Measurements from ENCODE around the gene ACAP1. TPM values are rescaled to one million over a fixed set of nuclear protein-coding genes. Genes with fewer than 3 reads are reported as not detected.
"Not testable (repeated sequence)": the region's sequence is repeated elsewhere in the genome, so short reads cannot be mapped to it uniquely, and the experiment has no call there.

Gene ACAP1
- total and polyA plus RNA-seq, 2 donors (not counting 1 experiment from before 2014, with no cell fraction given): 0.06 to 2.1 TPM

GRCh38 chr17:7361906-7362305 is 25.6 kb downstream of the ACAP1 start:
- H2AFZ ChIP-seq (ENCODE audit: low read length): no peak overlapping the region
- H3K4me3 ChIP-seq (replicated peaks in 1 of 4; ENCODE audit: control extremely low read depth in 1 of 4, insufficient read depth in 1 of 4, low read depth in 3 of 4, low read length in 4 of 4): no peak overlapping the region
- H3K9me3 ChIP-seq (ENCODE audit: control insufficient read depth, insufficient read depth, low read depth, low read length): no peaks in the 10 kb centered on the region
- no peak overlapping the region for H3K27ac ChIP-seq (ENCODE audit: insufficient read depth, low read length)
- H3K27me3 ChIP-seq (ENCODE audit: control insufficient read depth, insufficient read depth, low read length): no peaks in the 10 kb centered on the region
- H3K36me3 ChIP-seq (ENCODE audit: control insufficient read depth, insufficient read depth, low read length): no peaks in the 10 kb centered on the region
- H3K79me2 ChIP-seq (ENCODE audit: control insufficient read depth, insufficient read depth, low read length): no peaks in the 10 kb centered on the region
- DNase-seq (ENCODE audit: low read depth in 2 of 2): no peak
- TF ChIP-seq CTCF (conservative IDR thresholded peaks at IDR 0.05 in 1 of 2, IDR thresholded peaks at IDR 0.05 in 1 of 2; ENCODE audit: low read depth in 1 of 2, low read length in 2 of 2) (no peak), EZH2 (IDR thresholded peaks at IDR 0.05; ENCODE audit: low read length, missing control alignments) (no peak)
- H3K9ac ChIP-seq (ENCODE audit: insufficient read depth, low read length): no peak overlapping the region
- H3K4me2 ChIP-seq (ENCODE audit: extremely low read depth, insufficient read depth, low read length): no peak overlapping the region
- no peaks in the 10 kb centered on the region for H3K4me1 ChIP-seq (ENCODE audit: control insufficient read depth, extremely low read depth, insufficient read depth, low read length)
- H4K20me1 ChIP-seq (ENCODE audit: control insufficient read depth, extremely low read depth, insufficient read depth, low read length): no peaks in the 10 kb centered on the region

GRCh38 chr17:7363311-7363710 is 27.0 kb downstream of the ACAP1 start:
- Histone ChIP-seq H3K4me1 (ENCODE audit: control insufficient read depth, extremely low read depth, insufficient read depth, low read length) (no peaks in the 10 kb centered on the region), H3K4me2 (ENCODE audit: extremely low read depth, insufficient read depth, low read length) (no peak overlapping the region), H3K9ac (ENCODE audit: insufficient read depth, low read length) (no peak overlapping the region), H3K36me3 (ENCODE audit: control insufficient read depth, insufficient read depth, low read length) (no peaks in the 10 kb centered on the region), H3K27me3 (ENCODE audit: control insufficient read depth, insufficient read depth, low read length) (no peaks in the 10 kb centered on the region), H3K9me3 (ENCODE audit: control insufficient read depth, insufficient read depth, low read depth, low read length) (no peaks in the 10 kb centered on the region), H2AFZ (ENCODE audit: low read length) (no peak overlapping the region), H4K20me1 (ENCODE audit: control insufficient read depth, extremely low read depth, insufficient read depth, low read length) (no peaks in the 10 kb centered on the region), H3K27ac (ENCODE audit: insufficient read depth, low read length) (no peak overlapping the region), H3K4me3 (replicated peaks in 1 of 4; ENCODE audit: control extremely low read depth in 1 of 4, insufficient read depth in 1 of 4, low read depth in 3 of 4, low read length in 4 of 4) (no peak overlapping the region), H3K79me2 (ENCODE audit: control insufficient read depth, insufficient read depth, low read length) (no peaks in the 10 kb centered on the region)
- no peak for TF ChIP-seq EZH2 (IDR thresholded peaks at IDR 0.05; ENCODE audit: low read length, missing control alignments)
- TF ChIP-seq CTCF (conservative IDR thresholded peaks at IDR 0.05 in 1 of 2, IDR thresholded peaks at IDR 0.05 in 1 of 2; ENCODE audit: low read depth in 1 of 2, low read length in 2 of 2): no peak
- no peak for DNase-seq (ENCODE audit: low read depth in 2 of 2)

- not testable (repeated sequence) for H4K20me1 ChIP-seq (ENCODE audit: control insufficient read depth, extremely low read depth, insufficient read depth, low read length); H3K9me3 ChIP-seq (ENCODE audit: control insufficient read depth, insufficient read depth, low read depth, low read length); H3K4me3 ChIP-seq (replicated peaks in 1 of 4; ENCODE audit: control extremely low read depth in 1 of 4, insufficient read depth in 1 of 4, low read depth in 3 of 4, low read length in 4 of 4); H3K79me2 ChIP-seq (ENCODE audit: control insufficient read depth, insufficient read depth, low read length); H3K27ac ChIP-seq (ENCODE audit: insufficient read depth, low read length); H3K4me1 ChIP-seq (ENCODE audit: control insufficient read depth, extremely low read depth, insufficient read depth, low read length); H2AFZ ChIP-seq (ENCODE audit: low read length); DNase-seq (ENCODE audit: low read depth in 2 of 2); H3K36me3 ChIP-seq (ENCODE audit: control insufficient read depth, insufficient read depth, low read length); H3K4me2 ChIP-seq (ENCODE audit: extremely low read depth, insufficient read depth, low read length); H3K9ac ChIP-seq (ENCODE audit: insufficient read depth, low read length); H3K27me3 ChIP-seq (ENCODE audit: control insufficient read depth, insufficient read depth, low read length)
These were observed 29.6 kb downstream of the ACAP1 start for GRCh38 chr17:7365963-7366362.
